Spinal cord (tissue), 10 donors: Measurements from ENCODE around the gene STAT3. TPM values are rescaled to one million over a fixed set of nuclear protein-coding genes. Genes with fewer than 3 reads are reported as not detected.
"Not testable (repeated sequence)": the region's sequence is repeated elsewhere in the genome, so short reads cannot be mapped to it uniquely, and the experiment has no call there.

Experiments used
- DNase-seq, 6 donors: peaks; one replicate each; pipeline versions ENCODE4 v3.0.0 to v3.0.0-alpha.2; 2013 to 2015; ENCODE audit warnings: low spot score in 6 of 6, low read depth in 4 of 6
- H3K27ac ChIP-seq: one replicate; pipeline ENCODE4 v1.5.1; 2013; ENCODE audit warnings: low read depth, low read length, control low read depth
- H3K27me3 ChIP-seq: one replicate; pipeline ENCODE4 v1.6.1; 2013; ENCODE audit warnings: low read length; ENCODE audit not compliant: control insufficient read depth, insufficient read depth
- H3K36me3 ChIP-seq: one replicate; pipeline ENCODE4 v1.6.1; 2013; ENCODE audit warnings: low read length; ENCODE audit not compliant: control insufficient read depth, insufficient read depth
- H3K4me1 ChIP-seq: one replicate; pipeline ENCODE4 v1.6.1; 2013; ENCODE audit warnings: low read length; ENCODE audit not compliant: control insufficient read depth, insufficient read depth
- H3K4me3 ChIP-seq: one replicate; pipeline ENCODE4 v1.5.1; 2013; ENCODE audit warnings: low read depth, low read length, control low read depth
- H3K9me3 ChIP-seq: one replicate; pipeline ENCODE4 v1.6.1; 2013; ENCODE audit warnings: low read length; ENCODE audit not compliant: control insufficient read depth, insufficient read depth
- WGBS: methylation state at CpG from one replicate; pipeline ENCODE4 v1.1.5; 2013; ENCODE audit warnings: missing lambda C conversion rate; ENCODE audit not compliant: insufficient coverage; 5-methylcytosine and 5-hydroxymethylcytosine counted together
- polyA plus RNA-seq, 2 donors: library from polyadenylated mRNA; unstranded; fragments of 120-200 nt; gene quantifications; one replicate each; pipeline ENCODE4 v1.2.1, GENCODE V29; 2013; ENCODE audit not compliant: insufficient read length in 2 of 2
- total RNA-seq, 2 donors: library from RNA; depleted of rRNA in 1 of 2; stranded (reverse); fragments of 120-200 nt in 1 of 2; fragments of >200 nt in 1 of 2; gene quantifications; one replicate each; pipeline versions ENCODE4 v1.2.3 to v1.2.4, GENCODE V29; 2013 to 2014
- donor health status: healthy.

STAT3 gene
- total and polyA plus RNA-seq, 4 donors, result 74.1 to 97.5 (median 76.0) TPM

DNA sequence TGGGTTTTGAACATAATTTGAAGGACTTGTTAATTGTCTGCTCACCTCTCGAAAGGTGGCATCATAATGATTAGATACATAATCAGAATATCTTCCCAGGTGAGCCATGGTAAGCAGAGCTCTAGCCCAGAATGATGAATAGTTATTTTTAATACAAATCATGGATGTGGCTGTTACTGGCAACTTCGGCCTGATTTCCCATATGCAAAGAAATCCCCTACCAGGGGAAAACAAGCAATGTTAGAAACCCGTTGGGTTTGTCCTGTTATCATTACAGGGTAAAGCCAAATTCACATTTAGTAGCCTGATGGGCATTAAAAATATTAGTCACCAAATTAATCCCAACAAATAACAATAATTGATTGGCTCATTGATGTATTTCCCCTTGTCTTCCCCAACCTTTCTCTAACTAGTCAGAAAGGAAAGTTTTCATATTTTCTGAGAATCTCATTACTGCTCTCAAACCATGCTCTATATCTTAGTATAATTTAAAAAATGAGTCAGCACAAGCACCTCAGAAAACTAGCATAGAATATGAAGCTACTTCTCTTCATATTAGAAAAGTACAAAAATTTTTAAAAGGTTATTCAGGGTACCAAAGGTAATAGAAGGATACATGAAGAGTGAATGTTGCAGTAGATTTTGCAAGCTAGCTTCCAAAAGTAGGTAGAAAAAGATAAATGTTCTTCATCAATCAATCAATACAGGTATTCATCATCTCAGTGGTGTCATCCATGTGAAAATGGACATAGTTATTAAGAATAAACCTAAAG lies 117.0 kb downstream of the STAT3 start:
- H3K4me1 ChIP-seq, result no peaks in the 10 kb centered on the region
- no CpG with 5 or more reads among the region's 3 CpGs for WGBS
- no peaks in the 10 kb centered on the region for H3K27me3 ChIP-seq
- H3K36me3 ChIP-seq, result no peaks in the 10 kb centered on the region
- no peak overlapping the region for H3K4me3 ChIP-seq
- no peak for DNase-seq
- no peaks in the 10 kb centered on the region for H3K9me3 ChIP-seq
- no peak overlapping the region for H3K27ac ChIP-seq

DNA sequence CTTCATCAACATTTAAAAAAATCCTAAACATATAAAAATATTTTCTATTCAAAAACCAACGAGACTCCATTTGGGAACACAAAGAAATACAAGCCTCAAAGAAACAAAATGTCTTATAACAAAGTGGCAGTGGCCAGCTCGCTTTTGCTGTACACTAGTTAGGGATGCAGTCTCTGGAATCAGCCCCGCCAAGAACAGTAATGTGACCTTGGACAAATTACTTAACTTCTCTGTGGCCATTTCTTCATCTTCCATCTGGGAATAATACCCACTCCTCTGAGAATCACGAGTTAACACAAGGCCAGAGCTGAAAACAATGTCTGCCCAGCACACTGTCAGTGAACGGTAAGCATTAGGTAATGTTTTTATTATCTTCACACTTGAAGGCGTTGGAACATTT lies 117.6 kb downstream of the STAT3 start:
- no peaks in the 10 kb centered on the region for H3K27me3 ChIP-seq
- no peak for DNase-seq
- no peaks in the 10 kb centered on the region for H3K36me3 ChIP-seq
- no peak overlapping the region for H3K27ac ChIP-seq
- no peak overlapping the region for H3K4me3 ChIP-seq
- no peaks in the 10 kb centered on the region for H3K9me3 ChIP-seq
- WGBS, result 77% methylated on average over 2 of the region's 6 CpGs
- no peaks in the 10 kb centered on the region for H3K4me1 ChIP-seq

DNA sequence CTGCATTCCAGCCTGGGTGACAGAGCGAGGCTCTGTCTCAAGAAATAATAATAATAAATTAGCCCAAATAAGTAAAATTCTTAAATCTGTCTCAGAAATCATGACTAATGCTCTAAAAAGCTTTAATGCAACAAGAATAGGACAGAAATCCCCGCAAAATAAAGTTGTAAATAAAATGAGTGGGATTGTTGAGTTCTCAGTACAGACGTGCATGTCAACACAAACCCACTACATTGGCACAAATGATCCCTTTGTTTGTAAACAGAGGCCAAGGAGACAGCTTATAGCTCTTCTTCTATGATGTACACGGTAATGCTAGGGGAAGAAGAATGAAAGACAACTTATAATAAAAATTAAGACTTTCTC lies 118.1 kb downstream of the STAT3 start:
- Histone ChIP-seq H3K36me3 (no peaks in the 10 kb centered on the region), H3K9me3 (no peaks in the 10 kb centered on the region), H3K27ac (no peak overlapping the region), H3K4me3 (no peak overlapping the region), H3K27me3 (no peaks in the 10 kb centered on the region), H3K4me1 (no peaks in the 10 kb centered on the region)
- DNase-seq, result no peak
- no CpG with 5 or more reads among the region's 4 CpGs for WGBS

DNA sequence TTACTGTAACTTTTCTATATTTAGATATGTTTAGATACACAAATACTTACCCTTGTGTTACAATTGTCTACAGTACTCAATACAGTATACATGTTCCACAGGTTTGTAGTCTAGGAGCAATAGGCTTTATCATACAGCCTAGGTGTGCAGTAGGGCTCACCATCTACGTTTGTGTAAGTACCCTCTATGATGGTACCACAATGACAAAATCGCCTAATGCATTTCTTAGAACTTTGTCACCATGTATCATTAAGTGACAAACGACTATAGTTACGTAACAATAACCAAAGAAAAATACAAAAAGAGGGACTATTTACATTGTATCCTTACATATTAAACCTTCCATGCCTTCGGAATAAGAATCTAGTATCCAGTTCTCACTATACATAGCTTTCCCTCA lies 120.0 kb downstream of the STAT3 start:
- 85% methylated on average over 4 of the region's 5 CpGs for WGBS
- Histone ChIP-seq H3K9me3 (no peaks in the 10 kb centered on the region), H3K4me1 (no peaks in the 10 kb centered on the region), H3K36me3 (no peaks in the 10 kb centered on the region), H3K27ac (no peak overlapping the region), H3K27me3 (no peaks in the 10 kb centered on the region), H3K4me3 (no peak overlapping the region)
- DNase-seq, result no peak

DNA sequence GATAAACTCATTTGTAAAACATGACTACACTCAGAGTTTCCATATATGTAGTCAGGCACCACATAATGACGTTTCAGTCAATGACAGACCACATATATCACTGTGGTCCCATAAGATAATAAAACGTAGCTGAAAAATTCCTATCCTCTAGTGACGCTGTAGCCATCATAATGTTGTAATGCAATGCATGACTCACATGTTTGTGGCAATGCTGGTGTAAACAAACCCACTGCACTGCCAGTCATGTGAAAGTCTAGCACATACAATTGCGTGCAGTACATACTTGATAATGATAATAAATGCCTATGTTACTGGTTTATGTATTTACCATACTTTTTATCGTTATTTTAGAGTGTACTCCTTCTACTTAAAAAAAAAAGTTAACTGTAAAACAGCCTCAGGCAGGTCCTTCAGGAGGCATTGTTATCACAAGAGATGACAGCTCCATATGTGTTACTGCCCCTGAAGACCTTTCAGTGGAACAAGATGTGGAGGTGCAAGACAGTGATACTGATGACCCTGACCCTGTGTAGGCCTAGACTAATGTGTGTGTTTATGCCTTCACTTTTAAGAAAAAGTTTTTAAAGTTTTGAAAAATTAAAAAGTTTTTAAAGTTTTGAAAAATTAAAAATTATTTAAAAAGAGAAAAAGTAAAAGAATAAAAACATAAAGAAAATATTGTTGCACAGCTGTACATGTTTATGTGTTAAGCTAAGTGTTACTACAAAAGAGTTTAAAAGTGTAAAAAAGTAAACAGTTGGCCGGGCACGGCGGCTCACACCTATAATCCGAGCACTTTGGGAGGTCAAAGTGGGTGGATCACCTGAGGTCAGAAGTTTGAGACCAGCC lies 121.1 kb downstream of the STAT3 start:
- Histone ChIP-seq H3K27ac (no peak overlapping the region), H3K36me3 (no peaks in the 10 kb centered on the region), H3K4me1 (no peaks in the 10 kb centered on the region), H3K27me3 (no peaks in the 10 kb centered on the region), H3K4me3 (no peak overlapping the region), H3K9me3 (no peaks in the 10 kb centered on the region)
- no peak for DNase-seq
- no CpG with 5 or more reads among the region's 9 CpGs for WGBS

DNA sequence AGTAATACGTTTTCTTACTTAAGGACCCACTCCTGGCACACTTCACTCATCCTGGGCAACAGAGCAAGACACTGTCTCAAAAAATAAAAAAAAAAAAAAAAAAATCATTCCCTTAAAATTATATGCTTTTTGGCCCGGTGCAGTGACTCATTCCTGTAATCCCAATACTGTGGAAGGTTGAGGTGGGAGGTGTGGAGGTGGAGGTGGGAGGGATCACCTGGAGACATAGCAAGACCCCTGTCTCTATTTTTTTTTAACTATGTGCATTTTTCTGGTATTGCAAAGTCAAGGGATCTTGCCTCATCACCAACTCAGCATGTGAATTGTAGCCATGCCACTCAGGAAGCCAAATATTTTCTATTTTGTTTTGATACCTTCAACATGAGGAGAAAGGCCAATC lies 121.8 kb downstream of the STAT3 start:
- H3K9me3 ChIP-seq, result no peaks in the 10 kb centered on the region
- H3K4me1 ChIP-seq, result no peaks in the 10 kb centered on the region
- H3K36me3 ChIP-seq, result no peaks in the 10 kb centered on the region
- no CpG with 5 or more reads among the region's 2 CpGs for WGBS
- no peak overlapping the region for H3K27ac ChIP-seq
- no peak overlapping the region for H3K4me3 ChIP-seq
- no peak for DNase-seq
- no peaks in the 10 kb centered on the region for H3K27me3 ChIP-seq

DNA sequence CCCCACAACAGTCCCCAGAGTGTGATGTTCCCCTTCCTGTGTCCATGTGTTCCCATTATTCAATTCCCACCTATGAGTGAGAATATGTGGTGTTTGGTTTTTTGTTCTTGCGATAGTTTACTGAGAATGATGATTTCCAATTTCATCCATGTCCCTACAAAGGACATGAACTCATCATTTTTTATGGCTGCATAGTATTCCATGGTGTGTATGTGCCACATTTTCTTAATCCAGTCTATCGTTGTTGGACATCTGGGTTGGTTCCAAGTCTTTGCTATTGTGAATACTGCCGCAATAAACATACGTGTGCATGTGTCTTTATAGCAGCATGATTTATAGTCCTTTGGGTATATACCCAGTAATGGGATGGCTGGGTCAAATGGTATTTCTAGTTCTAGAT lies 123.9 kb downstream of the STAT3 start:
- DNase-seq, H3K4me3 ChIP-seq, H3K27me3 ChIP-seq, H3K36me3 ChIP-seq, H3K4me1 ChIP-seq, H3K9me3 ChIP-seq, H3K27ac ChIP-seq: not testable (repeated sequence)
- no CpG with 5 or more reads among the region's 4 CpGs for WGBS

Other genes with a start within 250 kb of the STAT3 start
- 10 to 100 TPM; 61.0 to 95.7 TPM for gene RAB5C, start 233.5 kb downstream of the STAT3 start, total RNA-seq
- gene RAB5C, start 233.5 kb downstream of the STAT3 start, polyA plus RNA-seq, result 100 to 1,000 TPM; 187 to 189 TPM
- gene KCNH4, start 207.3 kb downstream of the STAT3 start, total RNA-seq, result under 1 TPM; 0.30 to 0.33 TPM
- gene KCNH4, start 207.3 kb downstream of the STAT3 start, polyA plus RNA-seq, result 1 to 10 TPM; 1.2 to 2.1 TPM
- gene HCRT, start 203.0 kb downstream of the STAT3 start, total RNA-seq, result not detected
- not detected for gene HCRT, start 203.0 kb downstream of the STAT3 start, polyA plus RNA-seq
- gene GHDC, start 193.9 kb downstream of the STAT3 start, total RNA-seq, result 10 to 100 TPM in 1 of 2 donors, 1 to 10 TPM in 1; 7.1 to 16.0 TPM
- gene GHDC, start 193.9 kb downstream of the STAT3 start, polyA plus RNA-seq, result 10 to 100 TPM; 11.9 to 14.4 TPM
- gene STAT5B, start 112.1 kb downstream of the STAT3 start, total RNA-seq, result 10 to 100 TPM; 27.2 to 29.1 TPM
- 10 to 100 TPM; 34.9 to 44.1 TPM for gene STAT5B, start 112.1 kb downstream of the STAT3 start, polyA plus RNA-seq
- gene STAT5A, start 99.9 kb downstream of the STAT3 start, total RNA-seq, result 1 to 10 TPM; 8.3 to 8.5 TPM
- 1 to 10 TPM; 4.3 to 6.7 TPM for gene STAT5A, start 99.9 kb downstream of the STAT3 start, polyA plus RNA-seq
- 100 to 1,000 TPM in 1 of 2 donors, 10 to 100 TPM in 1; 60.5 to 151 TPM for gene CAVIN1, start 34.8 kb upstream of the STAT3 start, total RNA-seq
- gene CAVIN1, start 34.8 kb upstream of the STAT3 start, polyA plus RNA-seq, result 10 to 100 TPM; 30.9 to 57.1 TPM
- gene ATP6V0A1, start 70.4 kb upstream of the STAT3 start, total RNA-seq, result 100 to 1,000 TPM in 1 of 2 donors, 10 to 100 TPM in 1; 71.1 to 321 TPM
- gene ATP6V0A1, start 70.4 kb upstream of the STAT3 start, polyA plus RNA-seq, result 100 to 1,000 TPM; 179 to 218 TPM
- gene NAGLU, start 147.8 kb upstream of the STAT3 start, total RNA-seq, result 10 to 100 TPM; 13.0 to 24.2 TPM
- gene NAGLU, start 147.8 kb upstream of the STAT3 start, polyA plus RNA-seq, result 10 to 100 TPM; 17.2 to 23.4 TPM
- 1 to 10 TPM in 1 of 2 donors, under 1 TPM in 1; 0.69 to 5.2 TPM for gene HSD17B1, start 164.5 kb upstream of the STAT3 start, total RNA-seq
- gene HSD17B1, start 164.5 kb upstream of the STAT3 start, polyA plus RNA-seq, result 1 to 10 TPM; 5.2 to 6.8 TPM
- 10 to 100 TPM; 12.8 to 25.7 TPM for gene COASY, start 173.7 kb upstream of the STAT3 start, total RNA-seq
- 10 to 100 TPM; 44.8 to 49.7 TPM for gene COASY, start 173.7 kb upstream of the STAT3 start, polyA plus RNA-seq
- 10 to 100 TPM; 20.3 to 23.7 TPM for gene MLX, start 178.7 kb upstream of the STAT3 start, total RNA-seq
- gene MLX, start 178.7 kb upstream of the STAT3 start, polyA plus RNA-seq, result 10 to 100 TPM; 36.7 to 45.4 TPM
- 1 to 10 TPM; 5.9 to 10.0 TPM for gene PSMC3IP, start 189.3 kb upstream of the STAT3 start, total RNA-seq
- gene PSMC3IP, start 189.3 kb upstream of the STAT3 start, polyA plus RNA-seq, result 10 to 100 TPM; 18.3 to 24.1 TPM
- 10 to 100 TPM; 41.1 to 50.4 TPM for gene RETREG3, start 220.9 kb upstream of the STAT3 start, total RNA-seq
- gene RETREG3, start 220.9 kb upstream of the STAT3 start, polyA plus RNA-seq, result 10 to 100 TPM; 30.0 to 41.7 TPM
- gene TUBG1, start 221.2 kb upstream of the STAT3 start, total RNA-seq, result 10 to 100 TPM; 17.0 to 42.9 TPM
- gene TUBG1, start 221.2 kb upstream of the STAT3 start, polyA plus RNA-seq, result 10 to 100 TPM; 56.9 to 67.4 TPM